ENCODE data around the gene PRPF40B. TPM values are rescaled to one million over a fixed set of nuclear protein-coding genes. Genes with fewer than 3 reads are reported as not detected.

The PRPF40B gene
- 10 to 100 TPM; 13.9 to 31.1 TPM for total RNA-seq

GRCh38 chr12:49623142-49623904 lies at the start of gene PRPF40B:
TSS of gene PRPF40B (plus strand) at chr12:49623561. CDS start at chr12:49623591, 30 bp downstream.
- Histone ChIP-seq H3K27me3 (replicated peaks; ENCODE audit: insufficient read depth) (no peaks in the 10 kb centered on the region), H3K36me3 (no peaks in the 10 kb centered on the region), H3K4me1 (replicated peaks) (peaks cover 11% of the 10 kb centered on the region), H3K9me3 (no peaks in the 10 kb centered on the region), H3K4me3 (peak within 1 kb of the TSS; percentile 44 to 48), H3K27ac (peak within 1 kb of the TSS; percentile 82 to 84)
- under 1% methylated on average over 47 of the region's 76 CpGs for WGBS
- DNase-seq (ENCODE audit: low spot score) = peak; percentile 84
- TF ChIP-seq POLR2A (IDR thresholded peaks at IDR 0.05) (peak; percentile 79), POLR2AphosphoS5 (IDR thresholded peaks at IDR 0.05) (peak; percentile 76), CTCF (IDR thresholded peaks at IDR 0.05) (peak in 3 of 4 experiments; percentile 27 to 48 (median 46))
- intact Hi-C loops (cut with DNase I) = loop anchor here (5.0 kb wide), 1 partner anchor 41 kb away; no protein-coding TSS in a partner anchor

- WGBS = 83% methylated on average over 9 of the region's 9 CpGs
- Histone ChIP-seq H3K36me3 (no peaks in the 10 kb centered on the region), H3K9me3 (no peaks in the 10 kb centered on the region), H3K27me3 (replicated peaks; ENCODE audit: insufficient read depth) (no peaks in the 10 kb centered on the region), H3K4me1 (replicated peaks) (no peaks in the 10 kb centered on the region), H3K27ac (no peak overlapping the region), H3K4me3 (no peak overlapping the region)
- TF ChIP-seq POLR2A (IDR thresholded peaks at IDR 0.05) (no peak), POLR2AphosphoS5 (IDR thresholded peaks at IDR 0.05) (no peak), CTCF (IDR thresholded peaks at IDR 0.05) (no peak)
- intact Hi-C loops (cut with DNase I) = no loop called here
- no peak for DNase-seq (ENCODE audit: low spot score)
These were observed 45.6 kb upstream of the PRPF40B start for GRCh38 chr12:49577589-49578315.

GRCh38 chr12:49578471-49579112 lies 44.8 kb upstream of the PRPF40B start:
- Histone ChIP-seq H3K9me3 (no peaks in the 10 kb centered on the region), H3K36me3 (no peaks in the 10 kb centered on the region), H3K27ac (no peak overlapping the region), H3K4me3 (no peak overlapping the region), H3K4me1 (replicated peaks) (no peaks in the 10 kb centered on the region), H3K27me3 (replicated peaks; ENCODE audit: insufficient read depth) (no peaks in the 10 kb centered on the region)
- TF ChIP-seq CTCF (IDR thresholded peaks at IDR 0.05) (no peak), POLR2A (IDR thresholded peaks at IDR 0.05) (no peak)
- WGBS = 88% methylated on average over 13 of the region's 13 CpGs
- intact Hi-C loops (cut with DNase I) = no loop called here
- no peak for DNase-seq (ENCODE audit: low spot score)

- Histone ChIP-seq H3K4me1 (replicated peaks) (no peaks in the 10 kb centered on the region), H3K27me3 (replicated peaks; ENCODE audit: insufficient read depth) (no peaks in the 10 kb centered on the region), H3K36me3 (no peaks in the 10 kb centered on the region), H3K4me3 (no peak overlapping the region), H3K27ac (no peak overlapping the region), H3K9me3 (no peaks in the 10 kb centered on the region)
- intact Hi-C loops (cut with DNase I) = loop anchor here (5.0 kb wide), 1 partner anchor 41 kb away; the partner anchor contains the start of gene PRPF40B
- WGBS = 27% methylated on average over 8 of the region's 8 CpGs
- peak in 3 of 4 experiments; percentile 51 to 70 (median 67) for TF ChIP-seq CTCF (IDR thresholded peaks at IDR 0.05)
- no peak for TF ChIP-seq POLR2A (IDR thresholded peaks at IDR 0.05)
- peak; percentile 15 for TF ChIP-seq POLR2AphosphoS5 (IDR thresholded peaks at IDR 0.05)
- DNase-seq (ENCODE audit: low spot score) = peak; percentile 52
These were observed 42.5 kb upstream of the PRPF40B start for GRCh38 chr12:49580572-49581535.
